HepG2 (cell line): Measurements from ENCODE around the gene C16orf89. TPM values are rescaled to one million over a fixed set of nuclear protein-coding genes. Genes with fewer than 3 reads are reported as not detected.

Experiments
- ATAC-seq: fragments of 200-7000 bp; cut with Tn5 transposase; 3 replicates; pipeline ENCODE4 v1.9.1; 2020; ENCODE audit warnings: mild to moderate bottlenecking, moderate library complexity
- BruUV-seq: library from RNA; stranded (reverse); fragments of 400-500 nt; replicated peaks from 2 replicates; lab custom pipeline; 2021; lab: Mats Ljungman, UMichigan
- CTCF ChIA-PET: fragments of 300-600 bp; formaldehyde crosslinking; extraction: SDS; loops from one replicate; lab custom pipeline; 2021; ENCODE audit warnings: low total read pairs, inconsistent platforms, low intra/inter-chr PET ratio; lab: Yijun Ruan, JAX
- POLR2A ChIA-PET: fragments of 350-600 bp; sonication (Branson Sonifier 250); formaldehyde crosslinking; loops from one replicate; lab custom pipeline; 2020; ENCODE audit warnings: antibody characterized with exemption, inconsistent platforms; lab: Yijun Ruan, JAX
- DNase-seq: peaks from one replicate; pipeline ENCODE4 v3.0.0-alpha.2; 2015; ENCODE audit warnings: low spot score
- FAIRE-seq: peaks from 3 replicates; lab custom pipeline; 2011; peaks lifted over from hg19 to GRCh38; lab: Jason Lieb, UNC
- H2AFZ ChIP-seq: one replicate; pipeline ENCODE4 v1.6.1; 2011; ENCODE audit warnings: low read length, inconsistent platforms
- H3K27ac ChIP-seq: fragments of 300-600 bp; 3 replicates; pipeline ENCODE4 v1.8.0; 2011; ENCODE audit warnings: mixed run types, mild to moderate bottlenecking, mixed read lengths, low read length, inconsistent platforms; ENCODE audit not compliant: insufficient read depth; ENCODE audit errors: extremely low read length
- H3K27me3 ChIP-seq, 2 experiments: fragments of 200-600 bp in 1 of 2; 2 replicates in 1 of 2; 3 replicates in 1 of 2; pipeline versions ENCODE4 v1.6.0 to v1.8.0; 2011; ENCODE audit warnings: low read length in 2 of 2, mild to moderate bottlenecking in 2 of 2, moderate library complexity in 2 of 2, inconsistent platforms in 1 of 2; ENCODE audit not compliant: insufficient read depth in 2 of 2, control insufficient read depth in 1 of 2
- H3K36me3 ChIP-seq, 2 experiments: fragments of 200-600 bp in 1 of 2; replicated peaks in 1 of 2; 2 replicates in 1 of 2; 3 replicates in 1 of 2; pipeline versions ENCODE4 v1.5.1 to v1.8.0; 2011; ENCODE audit warnings: low read length in 2 of 2, inconsistent platforms in 1 of 2; ENCODE audit not compliant: insufficient read depth in 2 of 2, control insufficient read depth in 1 of 2
- H3K4me1 ChIP-seq: 2 replicates; pipeline ENCODE4 v1.5.1; 2012; ENCODE audit warnings: low read length, inconsistent platforms; ENCODE audit not compliant: insufficient read depth
- H3K4me2 ChIP-seq: 2 replicates; pipeline ENCODE4 v1.6.0; 2011; ENCODE audit warnings: low read depth, low read length, inconsistent platforms
- H3K4me3 ChIP-seq, 3 experiments: fragments of 200-600 bp in 1 of 3; sonication (generic), shearing (Covaris generic) in 1 of 3; replicated peaks in 1 of 3; 2 replicates each; pipeline ENCODE4 v1.5.1; 2011 to 2016; ENCODE audit warnings: low read length in 3 of 3, inconsistent platforms in 2 of 3, low read depth in 2 of 3, mild to moderate bottlenecking in 2 of 3, control low read depth in 1 of 3, mixed read lengths in 1 of 3; ENCODE audit not compliant: insufficient read depth in 1 of 3
- H3K79me2 ChIP-seq: one replicate; pipeline ENCODE4 v1.6.1; 2011; ENCODE audit warnings: low read length, inconsistent platforms; ENCODE audit not compliant: insufficient read depth
- H3K9ac ChIP-seq: 2 replicates; pipeline ENCODE4 v1.6.0; 2011; ENCODE audit warnings: mild to moderate bottlenecking, low read depth, low read length, inconsistent platforms; ENCODE audit not compliant: insufficient read depth
- H3K9me3 ChIP-seq: 2 replicates; pipeline ENCODE4 v1.5.1; 2012; ENCODE audit warnings: mild to moderate bottlenecking, low read length
- H4K20me1 ChIP-seq: 2 replicates; pipeline ENCODE4 v1.6.0; 2011; ENCODE audit warnings: inconsistent platforms, mild to moderate bottlenecking, low read length, moderate library complexity; ENCODE audit not compliant: insufficient read depth
- CHCHD3 ChIP-seq: sonication (generic); formaldehyde crosslinking; IDR thresholded peaks from 2 replicates; pipeline ENCODE4 v1.8.0; 2022; ENCODE audit warnings: mild to moderate bottlenecking, missing genetic modification reagents, moderate library complexity
- GABPB1 ChIP-seq: IDR thresholded peaks from 2 replicates; pipeline ENCODE4 v1.6.1; 2016; ENCODE audit warnings: mild to moderate bottlenecking, missing genetic modification reagents, moderate library complexity, missing compliant biosample characterization
- HOXA5 ChIP-seq: sonication (generic); formaldehyde crosslinking; IDR thresholded peaks from 2 replicates; pipeline ENCODE4 v1.4.0; 2020; ENCODE audit warnings: missing genetic modification reagents
- IRF2 ChIP-seq: IDR thresholded peaks from 2 replicates; pipeline ENCODE4 v1.6.1; 2018; ENCODE audit warnings: missing genetic modification reagents, missing compliant biosample characterization
- KDM2A ChIP-seq: sonication (generic); formaldehyde crosslinking; IDR thresholded peaks from 2 replicates; pipeline ENCODE4 v1.4.0; 2020; ENCODE audit warnings: low read depth, missing genetic modification reagents, borderline replicate concordance
- MXD1 ChIP-seq: sonication (generic); formaldehyde crosslinking; IDR thresholded peaks from 2 replicates; pipeline ENCODE4 v1.4.0; 2020; ENCODE audit warnings: mild to moderate bottlenecking, missing genetic modification reagents
- PATZ1 ChIP-seq: sonication (generic); formaldehyde crosslinking; IDR thresholded peaks from 2 replicates; pipeline ENCODE4 v1.4.0; 2020; ENCODE audit warnings: missing genetic modification reagents
- RAD21 ChIP-seq: fragments of 450-650 bp; formaldehyde crosslinking; IDR thresholded peaks from 2 replicates; pipeline ENCODE4 v1.5.0; 2020; ENCODE audit warnings: mild to moderate bottlenecking
- SETDB1 ChIP-seq: sonication (generic); formaldehyde crosslinking; IDR thresholded peaks from 2 replicates; pipeline ENCODE4 v1.5.1; 2020; ENCODE audit warnings: missing genetic modification reagents, mild to moderate bottlenecking, borderline replicate concordance
- TBX2 ChIP-seq: sonication (generic); formaldehyde crosslinking; IDR thresholded peaks from 2 replicates; pipeline ENCODE4 v1.5.0; 2020; ENCODE audit warnings: missing genetic modification reagents, mild to moderate bottlenecking, borderline replicate concordance
- ZFY ChIP-seq: sonication (generic); formaldehyde crosslinking; IDR thresholded peaks from 2 replicates; pipeline ENCODE4 v1.4.0; 2020; ENCODE audit warnings: missing genetic modification reagents
- ZNF546 ChIP-seq: sonication (generic); formaldehyde crosslinking; conservative IDR thresholded peaks from 2 replicates; pipeline ENCODE4 v1.8.1; 2023; ENCODE audit warnings: mild to moderate bottlenecking, missing genetic modification reagents
- ZNF740 ChIP-seq: sonication (generic); formaldehyde crosslinking; IDR thresholded peaks from 2 replicates; pipeline ENCODE4 v1.4.0; 2020; ENCODE audit warnings: missing genetic modification reagents
- ZNF766 ChIP-seq: sonication (generic); formaldehyde crosslinking; IDR thresholded peaks from 2 replicates; pipeline ENCODE4 v1.5.0; 2020; ENCODE audit warnings: missing genetic modification reagents, borderline replicate concordance
- WGBS: methylation state at CpG from one replicate; pipeline ENCODE4 v1.1.6; 2017; ENCODE audit warnings: low lambda C conversion rate; 5-methylcytosine and 5-hydroxymethylcytosine counted together
- in situ Hi-C: cut with HindIII; loops from 2 replicates; pipeline ENCODE4 v1.10.0; 2017; ENCODE audit warnings: low pct_unique_long_range_greater_than_20kb; ENCODE audit not compliant: extremely low pct_ligation_motif_present
- intact Hi-C: fragments of 100-400 bp; cut with micrococcal nuclease; formaldehyde crosslinking; loops from one replicate; pipeline ENCODE4 v1.10.0; 2022; ENCODE audit not compliant: unreplicated experiment
- polyA plus RNA-seq, 8 experiments: library from polyadenylated mRNA; depleted of rRNA in 3 of 8; stranded (reverse) in 7 of 8; unstranded in 1 of 8; fragments of >200 nt; fragmentation: Illumina TruSeq in 4 of 8; extraction: Trizol in 4 of 8; gene quantifications; 2 replicates each; pipeline versions ENCODE4 v1.2.1 to v1.2.3, GENCODE V29; 2011 to 2016; ENCODE audit warnings: low read depth in 4 of 8, missing spikeins in 1 of 8, mixed read lengths in 1 of 8; ENCODE audit not compliant: insufficient read depth in 1 of 8
- total RNA-seq, 5 experiments: library from RNA; depleted of rRNA; stranded (reverse); fragments of >200 nt; fragmentation: Illumina TruSeq; extraction: Trizol; gene quantifications; 2 replicates each; pipeline ENCODE4 v1.2.3, GENCODE V29; 2016; ENCODE audit warnings: low read depth in 1 of 5
- TF ChIP-seq, protein P1 (sequence below): sonication (generic); formaldehyde crosslinking; IDR thresholded peaks from 2 replicates; pipeline ENCODE4 v1.5.0; 2020; ENCODE audit warnings: mild to moderate bottlenecking, missing genetic modification reagents
- TF ChIP-seq, protein P2 (sequence below): sonication (generic); formaldehyde crosslinking; IDR thresholded peaks from 2 replicates; pipeline ENCODE4 v1.4.0; 2020; ENCODE audit warnings: mild to moderate bottlenecking, missing genetic modification reagents
- TF ChIP-seq, protein P3 (sequence below): sonication (generic); formaldehyde crosslinking; IDR thresholded peaks from 2 replicates; pipeline ENCODE4 v1.5.0; 2020; ENCODE audit warnings: missing genetic modification reagents, mild to moderate bottlenecking, borderline replicate concordance

The C16orf89 gene
- total and polyA plus RNA-seq, 2 of the 13 experiments (the other 11 are each of a cell fraction or from before 2014, with no cell fraction given): 1.9 to 3.4 TPM

DNA sequence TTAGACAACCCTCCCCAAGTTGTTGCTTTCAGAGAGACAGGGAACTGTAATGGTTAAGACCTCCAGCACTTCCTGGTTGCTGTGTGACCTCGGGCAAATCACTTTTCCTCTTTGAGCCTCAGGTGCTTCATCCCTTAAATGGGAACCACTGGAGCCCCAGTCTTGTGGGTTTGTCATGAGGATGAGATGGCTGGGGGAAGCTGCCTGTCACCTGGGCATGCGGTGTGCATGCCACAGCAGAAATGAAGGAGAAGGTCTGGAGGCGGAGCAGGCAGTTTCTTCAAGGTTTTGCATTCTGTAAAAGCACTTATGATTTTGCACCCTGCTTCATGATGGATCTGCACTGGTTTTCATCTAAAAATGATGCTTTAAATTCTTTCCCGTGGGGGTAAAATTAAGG is 54.1 kb downstream of the C16orf89 start (continued):
- TF ChIP-seq MXD1 (no peak), SETDB1 (no peak), TBX2 (CRISPR knock-in tag) (no peak)
- TF ChIP-seq, protein P1, sequence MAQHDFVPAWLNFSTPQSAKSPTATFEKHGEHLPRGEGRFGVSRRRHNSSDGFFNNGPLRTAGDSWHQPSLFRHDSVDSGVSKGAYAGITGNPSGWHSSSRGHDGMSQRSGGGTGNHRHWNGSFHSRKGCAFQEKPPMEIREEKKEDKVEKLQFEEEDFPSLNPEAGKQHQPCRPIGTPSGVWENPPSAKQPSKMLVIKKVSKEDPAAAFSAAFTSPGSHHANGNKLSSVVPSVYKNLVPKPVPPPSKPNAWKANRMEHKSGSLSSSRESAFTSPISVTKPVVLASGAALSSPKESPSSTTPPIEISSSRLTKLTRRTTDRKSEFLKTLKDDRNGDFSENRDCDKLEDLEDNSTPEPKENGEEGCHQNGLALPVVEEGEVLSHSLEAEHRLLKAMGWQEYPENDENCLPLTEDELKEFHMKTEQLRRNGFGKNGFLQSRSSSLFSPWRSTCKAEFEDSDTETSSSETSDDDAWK (CRISPR knock-in tag): no peak
- TF ChIP-seq, all 625 proteins: peak for 0

- H3K9me3 ChIP-seq: no peaks in the 10 kb centered on the region
- H3K4me2 ChIP-seq: peak overlapping the region; percentile 52
- no peak overlapping the region for H3K9ac ChIP-seq
- H3K4me3 ChIP-seq: peak overlapping the region in 1 of 3 experiments; percentile 50; a peak in 1 of 6 replicates
- intact Hi-C loops: loop anchor here (1.0 kb wide), 1 partner anchor 32 kb away; no protein-coding TSS in a partner anchor
- peaks cover 5 to 56% of the 10 kb centered on the region in 2 experiments; a peak in 4 of 5 replicates for H3K27me3 ChIP-seq
- H4K20me1 ChIP-seq: no peaks in the 10 kb centered on the region
- in situ Hi-C loops: no loop called here
- no peaks in the 10 kb centered on the region for H3K79me2 ChIP-seq
- ATAC-seq (peak; percentile 80), DNase-seq (peak; percentile 44), FAIRE-seq (peak; percentile 61)
- CTCF ChIA-PET: interaction anchor here (1.9 kb wide), 1 partner anchor 32 kb away, joined by 5 read pairs; no protein-coding TSS in a partner anchor
- H3K27ac ChIP-seq: no peak overlapping the region
- WGBS: 23% methylated on average over 13 of the region's 15 CpGs
- peaks cover 36% of the 10 kb centered on the region for H3K4me1 ChIP-seq
- H3K36me3 ChIP-seq: no peaks in the 10 kb centered on the region
- BruUV-seq: no TSS peak
- POLR2A ChIA-PET: interaction anchor here (0.7 to 1.7 kb wide), 2 partner anchors 15 to 23 kb away, joined by 3 to 4 read pairs; partner anchors contain the start of gene NAGPA
- H2AFZ ChIP-seq: no peak overlapping the region
- TF ChIP-seq RAD21 (CRISPR knock-in tag): peak; percentile 59
- peak; percentile 77; the same call in 1 of the 2 replicates for TF ChIP-seq ZNF740
- TF ChIP-seq, protein P2, sequence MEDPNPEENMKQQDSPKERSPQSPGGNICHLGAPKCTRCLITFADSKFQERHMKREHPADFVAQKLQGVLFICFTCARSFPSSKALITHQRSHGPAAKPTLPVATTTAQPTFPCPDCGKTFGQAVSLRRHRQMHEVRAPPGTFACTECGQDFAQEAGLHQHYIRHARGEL: no peak
- no peak for TF ChIP-seq CHCHD3 (CRISPR knock-in tag)
- peak; percentile 23; the same call in 1 of the 2 replicates for TF ChIP-seq ZFY (CRISPR knock-in tag)
- 0 out of 2 replicates have a peak, but pooled peaks have one; percentile 16 for TF ChIP-seq HOXA5 (CRISPR knock-in tag)
- 0 out of 2 replicates have a peak, but pooled peaks have one; percentile 50 for TF ChIP-seq ZNF546 (CRISPR knock-in tag)
- peak; percentile 35 for TF ChIP-seq KDM2A
- no peak for TF ChIP-seq IRF2 (CRISPR knock-in tag)
- no peak for TF ChIP-seq ZNF766 (CRISPR knock-in tag)
- no peak; the same call in 1 of the 2 replicates for TF ChIP-seq GABPB1 (CRISPR knock-in tag)
- TF ChIP-seq PATZ1 (CRISPR knock-in tag): 0 out of 2 replicates have a peak, but pooled peaks have one; percentile 27
- TF ChIP-seq, protein P3, sequence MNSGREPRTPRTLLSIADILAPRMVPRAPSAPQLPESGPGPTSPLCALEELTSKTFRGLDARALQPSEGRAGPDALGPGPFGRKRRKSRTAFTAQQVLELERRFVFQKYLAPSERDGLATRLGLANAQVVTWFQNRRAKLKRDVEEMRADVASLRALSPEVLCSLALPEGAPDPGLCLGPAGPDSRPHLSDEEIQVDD (CRISPR knock-in tag): peak; percentile 67; the same call in 1 of the 2 replicates
Observed at GRCh38 chr16:5010576-5011329, 55.0 kb downstream of the C16orf89 start.
